Measurements from ENCODE around the gene MYO1E.
"Not testable (repeated sequence)": the region's sequence is repeated elsewhere in the genome, so short reads cannot be mapped to it uniquely, and the experiment has no call there.

Gene MYO1E

GRCh38 chr15:59159210-59159609 lies 213.5 kb downstream of the MYO1E start:
- no peak for DNase-seq

GRCh38 chr15:59158701-59159034 lies 214.0 kb downstream of the MYO1E start:
- DNase-seq, result no peak

GRCh38 chr15:59157840-59158700 lies 214.6 kb downstream of the MYO1E start:
- DNase-seq, result no peak

GRCh38 chr15:59157396-59157795 lies 215.3 kb downstream of the MYO1E start:
- no peak for DNase-seq

GRCh38 chr15:59155431-59155830 lies 217.2 kb downstream of the MYO1E start:
- no peak for DNase-seq

- no peak for DNase-seq
These were observed 218.4 kb downstream of the MYO1E start for GRCh38 chr15:59154243-59154642.

- DNase-seq, result no peak
These were observed 219.2 kb downstream of the MYO1E start for GRCh38 chr15:59153466-59153865.

- DNase-seq, result no peak
These were observed 219.8 kb downstream of the MYO1E start for GRCh38 chr15:59152694-59153450.

GRCh38 chr15:59150185-59150584 lies 222.5 kb downstream of the MYO1E start:
- DNase-seq, result no peak

- DNase-seq, result no peak
These were observed 224.4 kb downstream of the MYO1E start for GRCh38 chr15:59148153-59148833.

GRCh38 chr15:59147666-59148065 lies 225.0 kb downstream of the MYO1E start:
- no peak for DNase-seq

- not testable (repeated sequence) for DNase-seq
These were observed 228.1 kb downstream of the MYO1E start for GRCh38 chr15:59144594-59144993.

- no peak for DNase-seq
These were observed 229.4 kb downstream of the MYO1E start for GRCh38 chr15:59143281-59143680.

- DNase-seq, result no peak
These were observed 232.0 kb downstream of the MYO1E start for GRCh38 chr15:59140422-59141226.

- peak; percentile 60 to 73 for DNase-seq
These were observed 234.4 kb downstream of the MYO1E start for GRCh38 chr15:59138243-59138642.

GRCh38 chr15:59137566-59137965 lies 235.1 kb downstream of the MYO1E start:
- no peak for DNase-seq

- no peak for DNase-seq
These were observed 238.7 kb downstream of the MYO1E start for GRCh38 chr15:59133929-59134427.

- DNase-seq, result no peak
These were observed 240.6 kb downstream of the MYO1E start for GRCh38 chr15:59131969-59132562.

GRCh38 chr15:59131456-59131855 lies 241.2 kb downstream of the MYO1E start:
- DNase-seq, result no peak

- not testable (repeated sequence) for DNase-seq
These were observed 245.4 kb downstream of the MYO1E start for GRCh38 chr15:59127255-59127654.

- not testable (repeated sequence) for DNase-seq
These were observed 247.0 kb downstream of the MYO1E start for GRCh38 chr15:59125683-59126082.

GRCh38 chr15:59124261-59124660 lies 248.4 kb downstream of the MYO1E start:
- no peak for DNase-seq

Measured in CD4-positive, alpha-beta T cell treated with Interferon alpha-2 for 1 hour (primary cell).